Measurements from ENCODE around the gene LMF1.
"Not testable (repeated sequence)": the region's sequence is repeated elsewhere in the genome, so short reads cannot be mapped to it uniquely, and the experiment has no call there.

DNA sequence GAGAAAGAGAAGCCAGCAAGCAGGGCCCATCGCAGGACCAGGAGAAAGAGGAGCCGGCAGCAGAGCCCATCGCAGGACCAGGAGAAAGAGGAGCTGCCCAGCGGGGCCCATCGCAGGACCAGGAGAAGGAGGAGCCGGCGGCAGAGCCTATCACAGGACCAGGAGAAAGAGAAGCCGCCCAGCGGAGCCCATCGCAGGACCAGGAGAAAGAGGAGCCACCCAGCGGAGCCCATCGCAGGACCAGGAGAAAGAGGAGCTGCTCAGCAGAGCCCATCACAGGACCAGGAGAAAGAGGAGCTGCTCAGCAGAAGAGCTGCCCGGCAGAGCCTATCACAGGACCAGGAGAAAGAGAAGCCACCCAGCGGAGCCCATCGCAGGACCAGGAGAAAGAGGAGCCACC, 88.1 kb downstream of the LMF1 start:
- TF ChIP-seq, protein P1, sequence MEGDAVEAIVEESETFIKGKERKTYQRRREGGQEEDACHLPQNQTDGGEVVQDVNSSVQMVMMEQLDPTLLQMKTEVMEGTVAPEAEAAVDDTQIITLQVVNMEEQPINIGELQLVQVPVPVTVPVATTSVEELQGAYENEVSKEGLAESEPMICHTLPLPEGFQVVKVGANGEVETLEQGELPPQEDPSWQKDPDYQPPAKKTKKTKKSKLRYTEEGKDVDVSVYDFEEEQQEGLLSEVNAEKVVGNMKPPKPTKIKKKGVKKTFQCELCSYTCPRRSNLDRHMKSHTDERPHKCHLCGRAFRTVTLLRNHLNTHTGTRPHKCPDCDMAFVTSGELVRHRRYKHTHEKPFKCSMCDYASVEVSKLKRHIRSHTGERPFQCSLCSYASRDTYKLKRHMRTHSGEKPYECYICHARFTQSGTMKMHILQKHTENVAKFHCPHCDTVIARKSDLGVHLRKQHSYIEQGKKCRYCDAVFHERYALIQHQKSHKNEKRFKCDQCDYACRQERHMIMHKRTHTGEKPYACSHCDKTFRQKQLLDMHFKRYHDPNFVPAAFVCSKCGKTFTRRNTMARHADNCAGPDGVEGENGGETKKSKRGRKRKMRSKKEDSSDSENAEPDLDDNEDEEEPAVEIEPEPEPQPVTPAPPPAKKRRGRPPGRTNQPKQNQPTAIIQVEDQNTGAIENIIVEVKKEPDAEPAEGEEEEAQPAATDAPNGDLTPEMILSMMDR (IDR thresholded peaks at IDR 0.05 in 2 of 3, conservative IDR thresholded peaks at IDR 0.05 in 1 of 3; ENCODE audit: borderline replicate concordance in 1 of 3, insufficient read depth in 1 of 3, low read depth in 2 of 3, low read length in 2 of 3): not testable (repeated sequence)
- TF ChIP-seq POLR2A (IDR thresholded peaks at IDR 0.05; ENCODE audit: borderline replicate concordance, extremely low read depth, insufficient read depth, insufficient read length); EZH2phosphoT487 (IDR thresholded peaks at IDR 0.05; ENCODE audit: borderline replicate concordance); SP1 (IDR thresholded peaks at IDR 0.05; ENCODE audit: low read depth); ZNF274 (IDR thresholded peaks at IDR 0.05; ENCODE audit: low read depth, low read length); POLR2AphosphoS5 (IDR thresholded peaks at IDR 0.05; ENCODE audit: low read depth, low read length); CEBPB (IDR thresholded peaks at IDR 0.05; ENCODE audit: low read depth); EZH2 (IDR thresholded peaks at IDR 0.05): not testable (repeated sequence)
- TF ChIP-seq, protein P2, sequence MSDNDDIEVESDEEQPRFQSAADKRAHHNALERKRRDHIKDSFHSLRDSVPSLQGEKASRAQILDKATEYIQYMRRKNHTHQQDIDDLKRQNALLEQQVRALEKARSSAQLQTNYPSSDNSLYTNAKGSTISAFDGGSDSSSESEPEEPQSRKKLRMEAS (IDR thresholded peaks at IDR 0.05): not testable (repeated sequence)

All from HCT116 (cell line).